Measurements from ENCODE around the gene HHIPL2.

GRCh38 chr1:222596696-222597095 is 48.8 kb upstream of the HHIPL2 start:
- TF ChIP-seq EZH2phosphoT487 (IDR thresholded peaks at IDR 0.05) (no peak), EZH2 (IDR thresholded peaks at IDR 0.05) (no peak)
- TF ChIP-seq, protein P1, sequence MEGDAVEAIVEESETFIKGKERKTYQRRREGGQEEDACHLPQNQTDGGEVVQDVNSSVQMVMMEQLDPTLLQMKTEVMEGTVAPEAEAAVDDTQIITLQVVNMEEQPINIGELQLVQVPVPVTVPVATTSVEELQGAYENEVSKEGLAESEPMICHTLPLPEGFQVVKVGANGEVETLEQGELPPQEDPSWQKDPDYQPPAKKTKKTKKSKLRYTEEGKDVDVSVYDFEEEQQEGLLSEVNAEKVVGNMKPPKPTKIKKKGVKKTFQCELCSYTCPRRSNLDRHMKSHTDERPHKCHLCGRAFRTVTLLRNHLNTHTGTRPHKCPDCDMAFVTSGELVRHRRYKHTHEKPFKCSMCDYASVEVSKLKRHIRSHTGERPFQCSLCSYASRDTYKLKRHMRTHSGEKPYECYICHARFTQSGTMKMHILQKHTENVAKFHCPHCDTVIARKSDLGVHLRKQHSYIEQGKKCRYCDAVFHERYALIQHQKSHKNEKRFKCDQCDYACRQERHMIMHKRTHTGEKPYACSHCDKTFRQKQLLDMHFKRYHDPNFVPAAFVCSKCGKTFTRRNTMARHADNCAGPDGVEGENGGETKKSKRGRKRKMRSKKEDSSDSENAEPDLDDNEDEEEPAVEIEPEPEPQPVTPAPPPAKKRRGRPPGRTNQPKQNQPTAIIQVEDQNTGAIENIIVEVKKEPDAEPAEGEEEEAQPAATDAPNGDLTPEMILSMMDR (IDR thresholded peaks at IDR 0.05) = no peak

Data from neural progenitor cell (in vitro differentiated cells).